ENCODE results near the gene PACRG. TPM values are rescaled to one million over a fixed set of nuclear protein-coding genes. Genes with fewer than 3 reads are reported as not detected.

PACRG gene
- polyA plus RNA-seq, 1 donor (not counting 4 experiments of a cell fraction or from before 2014, with no cell fraction given) = 0.31 TPM

DNA sequence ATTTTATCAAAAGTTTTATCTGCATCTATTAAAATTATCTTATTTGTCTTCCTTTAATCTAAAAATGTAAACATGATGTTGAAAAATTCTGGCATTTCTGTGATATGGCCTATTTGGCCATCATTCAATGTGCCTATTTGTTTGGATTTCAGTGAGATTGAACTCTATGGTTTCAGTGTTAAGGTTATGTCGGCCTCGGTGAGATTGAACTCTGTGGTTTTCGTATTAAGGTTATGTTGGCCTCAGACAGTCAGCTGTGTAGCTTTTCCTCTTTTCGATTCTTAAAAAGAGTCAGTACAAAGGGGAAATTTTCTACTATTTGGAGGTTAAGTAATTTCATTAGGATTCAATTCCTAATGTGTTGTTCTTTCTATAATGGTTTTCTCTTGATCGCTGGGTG, 320.6 kb downstream of the PACRG start:
- DNase-seq (ENCODE audit: low read depth, low spot score) (no peak), FAIRE-seq (no peak)
- Histone ChIP-seq H3K4me2 (ENCODE audit: control insufficient read depth, extremely low read depth, insufficient read depth, low read depth, low read length) (no peak overlapping the region), H3K79me2 (ENCODE audit: control insufficient read depth, insufficient read depth, low read length) (no peaks in the 10 kb centered on the region), H3K27ac (ENCODE audit: control insufficient read depth, insufficient read depth, low read length) (no peak overlapping the region), H2AFZ (ENCODE audit: control insufficient read depth, low read length) (no peak overlapping the region), H3K4me3 (ENCODE audit: control insufficient read depth in 2 of 3, extremely low read depth in 1 of 3, insufficient read depth in 2 of 3, low read depth in 1 of 3, low read length in 3 of 3) (no peak overlapping the region), H3K36me3 (ENCODE audit: control insufficient read depth in 2 of 2, extremely low read depth in 1 of 2, insufficient read depth in 2 of 2, low read length in 2 of 2) (no peaks in the 10 kb centered on the region), H3K9me1 (ENCODE audit: control insufficient read depth, extremely low read depth, insufficient read depth, low read length) (no peaks in the 10 kb centered on the region), H3K9me3 (ENCODE audit: control insufficient read depth, low read depth, low read length) (no peaks in the 10 kb centered on the region), H4K20me1 (ENCODE audit: control insufficient read depth, extremely low read depth, insufficient read depth, low read length) (no peaks in the 10 kb centered on the region), H3K27me3 (ENCODE audit: control insufficient read depth, extremely low read depth, insufficient read depth, low read length) (no peaks in the 10 kb centered on the region), H3K9ac (ENCODE audit: control insufficient read depth, extremely low read depth, insufficient read depth, low read length) (no peak overlapping the region), H3K4me1 (ENCODE audit: control insufficient read depth, extremely low read depth, insufficient read depth, low read length) (no peaks in the 10 kb centered on the region)
- TF ChIP-seq EZH2 (IDR thresholded peaks at IDR 0.05; ENCODE audit: low read length) = no peak
- TF ChIP-seq, protein P1, sequence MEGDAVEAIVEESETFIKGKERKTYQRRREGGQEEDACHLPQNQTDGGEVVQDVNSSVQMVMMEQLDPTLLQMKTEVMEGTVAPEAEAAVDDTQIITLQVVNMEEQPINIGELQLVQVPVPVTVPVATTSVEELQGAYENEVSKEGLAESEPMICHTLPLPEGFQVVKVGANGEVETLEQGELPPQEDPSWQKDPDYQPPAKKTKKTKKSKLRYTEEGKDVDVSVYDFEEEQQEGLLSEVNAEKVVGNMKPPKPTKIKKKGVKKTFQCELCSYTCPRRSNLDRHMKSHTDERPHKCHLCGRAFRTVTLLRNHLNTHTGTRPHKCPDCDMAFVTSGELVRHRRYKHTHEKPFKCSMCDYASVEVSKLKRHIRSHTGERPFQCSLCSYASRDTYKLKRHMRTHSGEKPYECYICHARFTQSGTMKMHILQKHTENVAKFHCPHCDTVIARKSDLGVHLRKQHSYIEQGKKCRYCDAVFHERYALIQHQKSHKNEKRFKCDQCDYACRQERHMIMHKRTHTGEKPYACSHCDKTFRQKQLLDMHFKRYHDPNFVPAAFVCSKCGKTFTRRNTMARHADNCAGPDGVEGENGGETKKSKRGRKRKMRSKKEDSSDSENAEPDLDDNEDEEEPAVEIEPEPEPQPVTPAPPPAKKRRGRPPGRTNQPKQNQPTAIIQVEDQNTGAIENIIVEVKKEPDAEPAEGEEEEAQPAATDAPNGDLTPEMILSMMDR (optimal IDR thresholded peaks at IDR 0.05 in 1 of 3, IDR thresholded peaks at IDR 0.05 in 1 of 3, conservative IDR thresholded peaks at IDR 0.05 in 1 of 3; ENCODE audit: extremely low read depth in 1 of 3, insufficient read depth in 2 of 3, low read length in 3 of 3) = no peak
- dilution Hi-C loops (cut with MboI; ENCODE audit: extremely low pct_ligation_motif_present, low sequenced_read_pairs) = no loop called here

- no peak overlapping the region for H3K4me3 ChIP-seq (ENCODE audit: control insufficient read depth in 2 of 3, extremely low read depth in 1 of 3, insufficient read depth in 2 of 3, low read depth in 1 of 3, low read length in 3 of 3)
- FAIRE-seq = no peak
- dilution Hi-C loops (cut with MboI; ENCODE audit: extremely low pct_ligation_motif_present, low sequenced_read_pairs) = no loop called here
- no peaks in the 10 kb centered on the region for H3K36me3 ChIP-seq (ENCODE audit: control insufficient read depth in 2 of 2, extremely low read depth in 1 of 2, insufficient read depth in 2 of 2, low read length in 2 of 2)
- H3K27me3 ChIP-seq (ENCODE audit: control insufficient read depth, extremely low read depth, insufficient read depth, low read length) = no peaks in the 10 kb centered on the region
- H3K9ac ChIP-seq (ENCODE audit: control insufficient read depth, extremely low read depth, insufficient read depth, low read length) = no peak overlapping the region
- no peak overlapping the region for H2AFZ ChIP-seq (ENCODE audit: control insufficient read depth, low read length)
- no peak for DNase-seq (ENCODE audit: low read depth, low spot score)
- no peaks in the 10 kb centered on the region for H3K79me2 ChIP-seq (ENCODE audit: control insufficient read depth, insufficient read depth, low read length)
- H3K27ac ChIP-seq (ENCODE audit: control insufficient read depth, insufficient read depth, low read length) = no peak overlapping the region
- no peaks in the 10 kb centered on the region for H3K9me1 ChIP-seq (ENCODE audit: control insufficient read depth, extremely low read depth, insufficient read depth, low read length)
- no peaks in the 10 kb centered on the region for H3K4me1 ChIP-seq (ENCODE audit: control insufficient read depth, extremely low read depth, insufficient read depth, low read length)
- TF ChIP-seq, protein P1 (optimal IDR thresholded peaks at IDR 0.05 in 1 of 3, IDR thresholded peaks at IDR 0.05 in 1 of 3, conservative IDR thresholded peaks at IDR 0.05 in 1 of 3; ENCODE audit: extremely low read depth in 1 of 3, insufficient read depth in 2 of 3, low read length in 3 of 3) = no peak
- TF ChIP-seq EZH2 (IDR thresholded peaks at IDR 0.05; ENCODE audit: low read length) = no peak
- no peaks in the 10 kb centered on the region for H4K20me1 ChIP-seq (ENCODE audit: control insufficient read depth, extremely low read depth, insufficient read depth, low read length)
- no peaks in the 10 kb centered on the region for H3K9me3 ChIP-seq (ENCODE audit: control insufficient read depth, low read depth, low read length)
- no peak overlapping the region for H3K4me2 ChIP-seq (ENCODE audit: control insufficient read depth, extremely low read depth, insufficient read depth, low read depth, low read length)
Observed at GRCh38 chr6:163053667-163054344, 326.0 kb downstream of the PACRG start.
